Liver (tissue), 9 donors: ENCODE measurements around the gene COX6B1. TPM values are rescaled to one million over a fixed set of nuclear protein-coding genes. Genes with fewer than 3 reads are reported as not detected.

Source experiments
- DNase-seq: peaks from one replicate; pipeline ENCODE4 v3.0.0-alpha.2; 2017; ENCODE audit warnings: low spot score
- H3K27ac ChIP-seq, 2 donors: one replicate each; pipeline ENCODE4 v1.7.0; 2013; ENCODE audit warnings: inconsistent platforms in 2 of 2, low read length in 2 of 2, control low read depth in 1 of 2, low read depth in 1 of 2, mild to moderate bottlenecking in 1 of 2
- H3K27me3 ChIP-seq, 4 donors: one replicate each; pipeline versions ENCODE4 v1.6.1 to v1.7.0; 2013; ENCODE audit warnings: low read length in 3 of 4, inconsistent platforms in 1 of 4, mild to moderate bottlenecking in 1 of 4, moderate library complexity in 1 of 4; ENCODE audit not compliant: control insufficient read depth in 4 of 4, insufficient read depth in 4 of 4
- H3K36me3 ChIP-seq, 4 donors: one replicate each; pipeline versions ENCODE4 v1.6.1 to v1.7.0; 2013; ENCODE audit warnings: low read length in 3 of 4, mild to moderate bottlenecking in 3 of 4, low read depth in 1 of 4, moderate library complexity in 1 of 4; ENCODE audit not compliant: control insufficient read depth in 4 of 4, insufficient read depth in 3 of 4
- H3K4me1 ChIP-seq, 4 donors: one replicate each; pipeline versions ENCODE4 v1.6.1 to v1.7.0; 2013; ENCODE audit warnings: low read length in 3 of 4, mild to moderate bottlenecking in 3 of 4, moderate library complexity in 1 of 4; ENCODE audit not compliant: control insufficient read depth in 4 of 4, insufficient read depth in 4 of 4
- H3K4me3 ChIP-seq, 3 donors: one replicate each; pipeline versions ENCODE4 v1.6.1 to v1.7.0; 2013; ENCODE audit warnings: low read length in 3 of 3, control low read depth in 1 of 3, low read depth in 1 of 3, mild to moderate bottlenecking in 1 of 3
- H3K9ac ChIP-seq, 2 donors: one replicate each; pipeline ENCODE4 v1.7.0; 2013; ENCODE audit warnings: low read length in 2 of 2, mild to moderate bottlenecking in 2 of 2, moderate library complexity in 2 of 2, control low read depth in 1 of 2, low read depth in 1 of 2
- H3K9me3 ChIP-seq, 4 donors: one replicate each; pipeline versions ENCODE4 v1.6.1 to v1.7.0; 2013; ENCODE audit warnings: low read length in 3 of 4; ENCODE audit not compliant: control insufficient read depth in 4 of 4
- CTCF ChIP-seq: fragments of 150-350 bp; IDR thresholded peaks from 2 replicates; pipeline ENCODE4 v1.5.1; 2017; ENCODE audit warnings: improper control_type of control experiment, low read depth, low read length; ENCODE audit not compliant: missing input control
- EGR1 ChIP-seq, 2 donors: IDR thresholded peaks; 2 replicates each; pipeline ENCODE4 v1.6.1; 2016 to 2018; ENCODE audit warnings: antibody characterized with exemption in 2 of 2, low read depth in 2 of 2
- FOXA1 ChIP-seq: IDR thresholded peaks from 2 replicates; pipeline ENCODE4 v1.6.1; 2016; ENCODE audit warnings: antibody characterized with exemption
- FOXA2 ChIP-seq: IDR thresholded peaks from 2 replicates; pipeline ENCODE4 v1.6.1; 2016; ENCODE audit warnings: antibody characterized with exemption
- GABPA ChIP-seq, 2 donors: IDR thresholded peaks in 1 of 2; conservative IDR thresholded peaks in 1 of 2; 2 replicates each; pipeline ENCODE4 v1.6.1; 2016; ENCODE audit warnings: antibody characterized with exemption in 2 of 2, mild to moderate bottlenecking in 1 of 2, moderate library complexity in 1 of 2
- HNF4A ChIP-seq, 2 donors: conservative IDR thresholded peaks; 2 replicates each; pipeline ENCODE4 v1.6.1; 2016; ENCODE audit warnings: antibody characterized with exemption in 2 of 2, mild to moderate bottlenecking in 2 of 2
- HNF4G ChIP-seq: IDR thresholded peaks from 2 replicates; pipeline ENCODE4 v1.6.1; 2016; ENCODE audit warnings: antibody characterized with exemption
- JUND ChIP-seq, 2 donors: IDR thresholded peaks; 2 replicates each; pipeline ENCODE4 v1.6.1; 2016; ENCODE audit warnings: antibody characterized with exemption in 2 of 2
- MAX ChIP-seq: IDR thresholded peaks from 2 replicates; pipeline ENCODE4 v1.6.1; 2016; ENCODE audit warnings: antibody characterized with exemption
- NR2F2 ChIP-seq: IDR thresholded peaks from 2 replicates; pipeline ENCODE4 v1.6.1; 2016; ENCODE audit warnings: antibody characterized with exemption
- RAD21 ChIP-seq, 2 donors: IDR thresholded peaks; 2 replicates each; pipeline ENCODE4 v1.6.1; 2016; ENCODE audit warnings: antibody characterized with exemption in 2 of 2, mild to moderate bottlenecking in 2 of 2
- REST ChIP-seq: IDR thresholded peaks from 2 replicates; pipeline ENCODE4 v1.6.1; 2016; ENCODE audit warnings: antibody characterized with exemption, mild to moderate bottlenecking
- RXRA ChIP-seq, 2 donors: IDR thresholded peaks; 2 replicates each; pipeline ENCODE4 v1.6.1; 2017 to 2018; ENCODE audit warnings: antibody characterized with exemption in 2 of 2, mild to moderate bottlenecking in 1 of 2
- SP1 ChIP-seq: IDR thresholded peaks from 2 replicates; pipeline ENCODE4 v1.6.1; 2018; ENCODE audit warnings: antibody characterized with exemption, mild to moderate bottlenecking
- TAF1 ChIP-seq: conservative IDR thresholded peaks from 2 replicates; pipeline ENCODE4 v1.6.1; 2016; ENCODE audit warnings: antibody characterized with exemption, mild to moderate bottlenecking
- YY1 ChIP-seq: IDR thresholded peaks from 2 replicates; pipeline ENCODE4 v1.6.1; 2016; ENCODE audit warnings: antibody characterized with exemption, mild to moderate bottlenecking
- WGBS: extraction: QIAGEN DNeasy Blood & Tissue Kit; methylation state at CpG from one replicate; pipeline ENCODE4 v1.1.7; 2013; 5-methylcytosine and 5-hydroxymethylcytosine counted together
- polyA plus RNA-seq, 2 donors: library from polyadenylated mRNA; stranded (reverse) in 1 of 2; unstranded in 1 of 2; fragments of 200-250 nt in 1 of 2; fragments of >200 nt in 1 of 2; fragmentation: Nextera tagmentation in 1 of 2; extraction: Ambion mirVana in 1 of 2; gene quantifications; one replicate each; pipeline versions ENCODE4 v1.2.1 to v1.2.3, GENCODE V29; 2013 to 2015
- total RNA-seq, 2 donors: library from RNA; depleted of rRNA; stranded (reverse); fragments of >200 nt; gene quantifications; one replicate each; pipeline ENCODE4 v1.2.3, GENCODE V29; 2014
- TF ChIP-seq, protein P1 (sequence below): IDR thresholded peaks from 2 replicates; pipeline ENCODE4 v1.6.1; 2016; ENCODE audit warnings: antibody characterized with exemption
- TF ChIP-seq, protein P2 (sequence below): IDR thresholded peaks from 2 replicates; pipeline ENCODE4 v1.6.1; 2016; ENCODE audit warnings: antibody characterized with exemption
- donor health status: healthy.
- donor health status: healthy.
- donor health status: healthy.
- donor health status: healthy.
- donor health status: healthy.

COX6B1 gene
- total and polyA plus RNA-seq, 4 donors = 139 to 518 (median 321) TPM

GRCh38 chr19:35644987-35645679 lies 3.0 kb upstream of the COX6B1 start:
- H3K36me3 ChIP-seq = no peaks in the 10 kb centered on the region
- no peaks in the 10 kb centered on the region for H3K27me3 ChIP-seq
- no peaks in the 10 kb centered on the region for H3K9me3 ChIP-seq
- no peak for TF ChIP-seq JUND (IDR thresholded peaks at IDR 0.05)
- TF ChIP-seq SP1 = no peak
- TF ChIP-seq MAX = no peak
- TF ChIP-seq YY1 = no peak
- TF ChIP-seq EGR1 (IDR thresholded peaks at IDR 0.05; ENCODE audit: low read depth in 2 of 2) = no peak
- no peak for TF ChIP-seq HNF4A (conservative IDR thresholded peaks at IDR 0.05)
- no peak for TF ChIP-seq CTCF
- TF ChIP-seq REST = no peak
- TF ChIP-seq TAF1 = no peak
- no peak for TF ChIP-seq GABPA (IDR thresholded peaks at IDR 0.05 in 1 of 2, conservative IDR thresholded peaks at IDR 0.05 in 1 of 2)
- TF ChIP-seq, protein P1, sequence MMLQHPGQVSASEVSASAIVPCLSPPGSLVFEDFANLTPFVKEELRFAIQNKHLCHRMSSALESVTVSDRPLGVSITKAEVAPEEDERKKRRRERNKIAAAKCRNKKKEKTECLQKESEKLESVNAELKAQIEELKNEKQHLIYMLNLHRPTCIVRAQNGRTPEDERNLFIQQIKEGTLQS = no peak
- TF ChIP-seq, protein P2, sequence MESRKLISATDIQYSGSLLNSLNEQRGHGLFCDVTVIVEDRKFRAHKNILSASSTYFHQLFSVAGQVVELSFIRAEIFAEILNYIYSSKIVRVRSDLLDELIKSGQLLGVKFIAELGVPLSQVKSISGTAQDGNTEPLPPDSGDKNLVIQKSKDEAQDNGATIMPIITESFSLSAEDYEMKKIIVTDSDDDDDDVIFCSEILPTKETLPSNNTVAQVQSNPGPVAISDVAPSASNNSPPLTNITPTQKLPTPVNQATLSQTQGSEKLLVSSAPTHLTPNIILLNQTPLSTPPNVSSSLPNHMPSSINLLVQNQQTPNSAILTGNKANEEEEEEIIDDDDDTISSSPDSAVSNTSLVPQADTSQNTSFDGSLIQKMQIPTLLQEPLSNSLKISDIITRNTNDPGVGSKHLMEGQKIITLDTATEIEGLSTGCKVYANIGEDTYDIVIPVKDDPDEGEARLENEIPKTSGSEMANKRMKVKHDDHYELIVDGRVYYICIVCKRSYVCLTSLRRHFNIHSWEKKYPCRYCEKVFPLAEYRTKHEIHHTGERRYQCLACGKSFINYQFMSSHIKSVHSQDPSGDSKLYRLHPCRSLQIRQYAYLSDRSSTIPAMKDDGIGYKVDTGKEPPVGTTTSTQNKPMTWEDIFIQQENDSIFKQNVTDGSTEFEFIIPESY = no peak
- TF ChIP-seq HNF4G = no peak
- no peak for TF ChIP-seq FOXA2
- no peak for TF ChIP-seq RAD21 (IDR thresholded peaks at IDR 0.05)
- no peak for TF ChIP-seq FOXA1
- no peak for TF ChIP-seq RXRA (IDR thresholded peaks at IDR 0.05)
- no peak for TF ChIP-seq NR2F2
- peak overlapping the region; percentile 92 to 93 for H3K27ac ChIP-seq
- WGBS = 21% methylated on average over 20 of the region's 20 CpGs
- peak overlapping the region in 1 of 2 donors; percentile 64 for H3K9ac ChIP-seq
- peak; percentile 92 for DNase-seq
- peak overlapping the region; percentile 67 to 83 (median 75) for H3K4me3 ChIP-seq
- peaks cover 5 to 29% (median 18%) of the 10 kb centered on the region in 4 donors for H3K4me1 ChIP-seq
